Measurements from ENCODE around the gene GRIK4. TPM values are rescaled to one million over a fixed set of nuclear protein-coding genes. Genes with fewer than 3 reads are reported as not detected.

The GRIK4 gene
- total RNA-seq, 1 donor from 2014 or later, result not detected

GRCh38 chr11:120519474-120519873 is 7.9 kb downstream of the GRIK4 start:
- ATAC-seq, result no peak
- no peak for DNase-seq (ENCODE audit: missing footprints)
- intact Hi-C loops (cut with DNase I), result no loop called here

DNA sequence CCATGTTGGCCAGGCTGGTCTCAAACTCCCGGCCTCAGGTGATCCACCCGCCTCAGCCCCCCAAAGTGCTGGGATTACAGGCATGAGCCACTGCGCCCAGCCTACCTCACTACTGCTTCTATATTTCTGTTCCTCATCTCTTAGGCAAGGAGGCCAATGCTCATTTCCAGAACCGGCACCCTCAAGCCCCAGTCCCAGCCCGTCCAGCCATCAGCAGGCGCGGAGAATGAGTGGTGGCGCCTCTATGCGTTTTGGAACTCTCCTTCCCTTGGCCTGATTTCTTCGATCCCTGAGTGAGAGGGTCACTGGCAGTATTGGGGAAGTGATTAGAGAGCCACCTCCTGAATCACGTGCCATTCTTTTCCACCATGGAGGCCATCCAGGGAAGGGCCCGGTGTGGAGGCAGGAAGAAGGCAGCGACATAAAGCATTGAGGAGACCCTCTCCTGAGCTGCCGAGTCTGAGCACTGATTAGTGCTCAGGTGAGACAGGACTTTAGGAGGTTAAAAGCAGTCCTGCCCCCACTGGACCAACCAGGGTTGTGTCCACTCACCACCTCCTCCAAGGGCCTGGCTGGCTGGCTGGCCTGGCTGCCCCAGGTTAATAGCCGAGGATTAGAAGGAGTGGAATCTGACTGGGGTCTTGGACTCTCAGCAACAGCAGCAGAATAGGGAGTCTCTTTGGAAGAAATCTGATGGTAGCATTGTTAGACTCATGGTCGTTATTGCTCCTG is 8.7 kb downstream of the GRIK4 start:
- DNase-seq (ENCODE audit: missing footprints), result no peak
- no peak for ATAC-seq
- intact Hi-C loops (cut with DNase I), result no loop called here

GRCh38 chr11:120521176-120521575 is 9.6 kb downstream of the GRIK4 start:
- intact Hi-C loops (cut with DNase I), result no loop called here
- DNase-seq (ENCODE audit: missing footprints) (no peak), ATAC-seq (no peak)

DNA sequence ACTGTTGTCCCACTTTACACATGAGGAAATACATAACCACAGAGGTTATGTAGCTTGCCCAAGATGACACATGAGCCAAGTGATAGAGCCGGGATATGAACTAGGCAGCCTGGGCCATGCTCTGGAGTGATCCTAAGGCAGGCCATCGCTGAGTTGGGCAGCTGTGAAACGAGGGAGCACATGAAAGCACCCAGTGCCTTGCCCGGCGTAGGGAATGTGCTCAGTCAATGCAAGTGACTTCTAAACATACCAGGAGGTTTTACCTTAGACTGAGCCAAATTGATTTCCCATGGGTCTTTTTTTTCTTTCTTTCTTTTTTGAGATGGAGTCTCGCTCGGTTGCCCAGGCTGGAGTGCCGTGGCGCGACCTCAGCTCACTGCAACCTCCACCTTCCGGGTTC is 10.5 kb downstream of the GRIK4 start:
- ATAC-seq (no peak), DNase-seq (ENCODE audit: missing footprints) (no peak)
- intact Hi-C loops (cut with DNase I), result no loop called here

GRCh38 chr11:120522736-120523135 is 11.2 kb downstream of the GRIK4 start:
- intact Hi-C loops (cut with DNase I), result no loop called here
- ATAC-seq (no peak), DNase-seq (ENCODE audit: missing footprints) (no peak)

DNA sequence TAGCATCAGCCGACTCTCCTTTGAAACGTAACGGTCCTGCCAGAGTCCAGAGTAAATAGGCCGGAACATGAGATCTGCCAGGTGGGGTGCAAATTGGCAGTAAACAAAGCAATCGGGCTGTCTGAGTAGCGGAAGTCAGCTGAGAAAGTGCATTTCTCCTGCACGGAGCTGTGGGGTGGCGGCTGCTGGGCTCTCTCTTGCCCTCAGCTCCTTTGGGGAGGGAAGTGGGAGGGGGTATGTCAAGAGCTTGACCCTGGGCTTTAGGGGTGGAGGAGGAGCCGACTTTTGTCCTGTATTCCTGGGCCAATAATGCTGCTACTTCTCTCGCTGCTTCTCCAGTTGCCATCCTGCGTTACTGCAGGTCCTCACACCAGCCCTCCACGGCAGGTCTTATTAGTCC is 11.6 kb downstream of the GRIK4 start:
- intact Hi-C loops (cut with DNase I), result no loop called here
- ATAC-seq (no peak), DNase-seq (ENCODE audit: missing footprints) (no peak)

- DNase-seq (ENCODE audit: missing footprints) (no peak), ATAC-seq (no peak)
- intact Hi-C loops (cut with DNase I), result no loop called here
These were observed 13.1 kb downstream of the GRIK4 start for GRCh38 chr11:120524536-120525085.

DNA sequence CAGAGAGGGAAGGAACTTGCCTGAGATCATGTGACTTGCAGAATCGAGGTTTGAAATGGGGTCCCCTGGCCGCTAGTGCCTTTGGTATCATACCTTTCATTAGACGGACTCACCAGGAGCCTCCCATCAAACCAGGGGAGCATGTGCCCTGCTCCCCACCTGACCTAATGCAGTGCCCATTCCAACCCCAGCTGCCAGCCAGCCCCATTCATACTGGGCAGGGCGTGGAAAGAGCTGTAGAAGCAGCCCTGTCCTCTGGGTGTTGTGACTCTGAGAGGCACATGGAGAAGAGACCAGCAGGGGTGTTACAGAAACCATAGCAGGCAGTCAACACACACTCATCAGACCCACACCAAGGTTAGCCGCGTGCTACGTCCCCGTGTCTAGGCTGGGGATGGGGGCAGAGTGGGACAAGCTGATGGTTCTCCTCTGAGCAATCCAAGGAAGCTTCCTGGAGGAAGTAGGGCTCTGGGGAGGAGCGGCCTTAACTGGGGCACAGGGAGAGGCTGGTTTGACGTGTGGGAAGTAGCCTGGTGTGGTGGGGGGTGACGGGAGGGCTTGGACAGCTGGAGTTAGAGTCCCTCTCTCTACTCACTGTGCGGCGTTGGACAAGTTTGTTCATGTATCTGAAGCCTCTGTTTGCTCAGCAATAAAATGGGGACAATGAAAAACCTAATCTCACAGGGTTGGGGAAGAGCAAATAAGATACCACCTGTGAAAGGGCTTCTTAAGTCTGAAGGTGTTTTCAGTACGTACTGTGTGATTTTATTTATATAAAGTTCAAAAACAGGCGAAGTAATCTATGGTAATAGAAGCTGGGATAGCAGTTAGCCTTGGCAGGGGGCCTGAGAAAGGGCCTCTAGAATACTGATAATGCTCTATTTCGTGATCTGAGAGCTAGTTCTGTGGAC is 14.0 kb downstream of the GRIK4 start:
- intact Hi-C loops (cut with DNase I), result no loop called here
- ATAC-seq, result no peak
- DNase-seq (ENCODE audit: missing footprints), result peak; percentile 35

DNA sequence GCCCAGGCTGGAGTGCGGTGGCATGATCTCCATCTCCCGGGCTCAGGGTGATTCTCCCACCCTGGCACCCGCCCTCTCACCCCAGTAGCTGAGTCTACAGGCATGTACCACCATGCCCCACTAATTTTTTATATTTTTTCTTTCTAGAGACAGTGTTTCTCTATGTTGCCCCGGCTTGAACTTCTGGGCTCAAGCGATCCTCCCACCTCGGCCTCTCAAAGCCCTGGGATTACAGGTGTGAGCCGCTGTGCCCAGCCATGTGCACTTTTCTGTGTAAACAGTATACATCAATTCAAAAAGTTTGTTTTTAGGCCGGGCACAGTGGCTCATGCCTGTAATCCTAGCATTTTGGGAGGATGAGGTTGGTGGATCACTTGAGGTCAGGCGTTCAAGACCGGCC is 14.7 kb downstream of the GRIK4 start:
- intact Hi-C loops (cut with DNase I), result no loop called here
- DNase-seq (ENCODE audit: missing footprints) (peak; percentile 57), ATAC-seq (no peak)

GRCh38 chr11:120527111-120527761 is 15.7 kb downstream of the GRIK4 start:
- peak; percentile 41 for ATAC-seq
- peak; percentile 83 for DNase-seq (ENCODE audit: missing footprints)
- intact Hi-C loops (cut with DNase I), result no loop called here

DNA sequence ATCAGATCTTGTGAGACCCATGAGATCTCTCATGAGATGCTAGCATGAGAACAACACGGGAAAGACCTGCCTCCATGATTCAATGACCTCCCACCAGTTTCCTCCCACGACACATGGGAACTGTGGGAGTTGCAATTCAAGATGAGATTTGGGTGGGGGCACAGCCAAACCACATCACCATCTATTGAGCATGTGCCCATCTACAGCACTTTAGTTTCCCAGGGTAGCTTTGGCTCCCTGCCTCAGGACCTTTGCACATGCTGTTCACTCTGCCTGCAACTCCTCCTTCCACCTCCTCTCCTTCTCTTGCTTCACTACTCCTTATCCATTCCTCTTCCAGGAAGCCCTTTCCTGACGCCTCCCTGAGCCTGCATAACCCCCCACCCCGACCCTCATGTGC is 17.2 kb downstream of the GRIK4 start:
- no peak for ATAC-seq
- intact Hi-C loops (cut with DNase I), result no loop called here

DNA sequence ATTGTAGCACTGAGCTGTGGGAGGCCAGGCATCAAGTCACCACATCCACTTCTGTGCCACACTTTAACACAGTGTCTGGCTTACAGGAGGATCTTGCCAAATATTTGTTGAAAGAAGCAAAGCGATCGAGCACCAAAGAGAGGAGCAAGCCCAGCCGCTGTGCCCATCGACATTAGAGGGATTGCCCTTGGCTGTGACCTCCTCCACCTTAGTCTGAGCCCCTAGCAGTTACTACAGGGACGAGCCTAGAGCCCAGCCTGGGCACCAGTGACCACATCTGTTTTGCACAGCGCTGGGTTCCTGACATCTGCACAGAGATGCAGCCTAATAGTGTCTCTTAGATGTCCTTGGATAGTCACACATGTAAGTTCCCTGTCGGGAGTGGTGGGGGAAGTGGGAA is 17.7 kb downstream of the GRIK4 start:
- DNase-seq (ENCODE audit: missing footprints) (peak; percentile 14), ATAC-seq (no peak)
- intact Hi-C loops (cut with DNase I), result no loop called here

More for the DNA sequence above, 17.2 kb downstream of the GRIK4 start:
- DNase-seq (ENCODE audit: missing footprints), result no peak

DNA sequence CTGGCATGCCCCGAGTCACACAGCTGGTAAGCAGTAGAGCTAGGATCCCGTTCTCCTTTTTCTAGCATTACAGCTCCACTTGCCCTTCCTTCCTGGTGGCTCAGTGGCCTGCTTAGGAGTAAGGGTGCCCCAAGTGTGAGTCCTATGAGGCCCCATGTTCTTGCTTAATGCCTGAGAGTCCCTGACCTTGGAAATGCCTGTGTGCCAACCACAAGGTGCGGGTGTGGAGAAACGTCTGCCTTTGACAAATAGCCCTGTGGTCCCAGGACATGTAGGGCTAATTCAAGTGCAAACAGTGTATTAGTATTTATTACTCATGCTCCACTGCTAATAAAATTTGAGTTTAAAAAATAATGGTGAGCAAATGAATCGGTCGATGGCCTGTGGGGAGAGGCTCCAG is 18.4 kb downstream of the GRIK4 start:
- ATAC-seq (no peak), DNase-seq (ENCODE audit: missing footprints) (peak; percentile 9)
- intact Hi-C loops (cut with DNase I), result no loop called here

DNA sequence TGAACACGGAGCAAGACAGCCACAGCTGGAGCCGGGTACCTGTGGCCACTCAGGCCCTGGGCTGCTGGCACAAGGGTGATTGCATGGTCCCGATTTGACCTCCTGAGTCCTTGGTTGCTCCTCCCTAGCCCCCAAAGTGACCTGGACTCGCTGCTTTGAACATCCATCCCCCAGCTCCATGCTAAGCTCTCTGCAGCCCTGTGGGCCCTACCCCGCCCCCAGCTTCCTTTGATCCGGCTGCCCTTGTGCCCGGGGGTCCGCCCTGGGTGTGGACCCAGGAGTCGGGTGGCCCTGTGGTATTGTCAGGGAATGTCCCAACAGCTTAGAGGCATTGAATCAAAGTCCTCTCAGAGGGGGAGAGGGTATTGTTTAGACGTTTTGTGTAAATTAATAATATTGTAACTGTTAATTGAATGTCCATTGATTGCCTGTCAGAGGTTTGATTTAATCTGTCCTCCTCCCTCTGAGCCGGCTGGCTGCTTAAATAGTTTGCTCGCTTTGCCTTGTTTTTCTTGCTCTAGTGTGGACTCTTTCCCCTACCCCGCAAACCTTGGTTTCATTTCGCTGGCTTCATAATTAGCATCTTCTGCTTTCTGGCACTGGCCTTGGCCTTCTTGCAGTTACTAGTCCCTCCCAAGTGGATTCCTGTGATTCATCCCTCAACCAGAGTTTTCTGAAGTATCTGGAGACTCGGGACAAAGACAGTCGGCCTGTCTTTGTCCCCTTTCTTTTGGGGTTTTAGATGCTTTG is 20.7 kb downstream of the GRIK4 start:
- ATAC-seq (no peak), DNase-seq (ENCODE audit: missing footprints) (peak; percentile 31)

GRCh38 chr11:120532832-120533196 is 21.3 kb downstream of the GRIK4 start:
- ATAC-seq, result no peak
- intact Hi-C loops (cut with DNase I), result no loop called here
- peak; percentile 44 for DNase-seq (ENCODE audit: missing footprints)

More for the DNA sequence above, 20.7 kb downstream of the GRIK4 start:
- intact Hi-C loops (cut with DNase I), result no loop called here

DNA sequence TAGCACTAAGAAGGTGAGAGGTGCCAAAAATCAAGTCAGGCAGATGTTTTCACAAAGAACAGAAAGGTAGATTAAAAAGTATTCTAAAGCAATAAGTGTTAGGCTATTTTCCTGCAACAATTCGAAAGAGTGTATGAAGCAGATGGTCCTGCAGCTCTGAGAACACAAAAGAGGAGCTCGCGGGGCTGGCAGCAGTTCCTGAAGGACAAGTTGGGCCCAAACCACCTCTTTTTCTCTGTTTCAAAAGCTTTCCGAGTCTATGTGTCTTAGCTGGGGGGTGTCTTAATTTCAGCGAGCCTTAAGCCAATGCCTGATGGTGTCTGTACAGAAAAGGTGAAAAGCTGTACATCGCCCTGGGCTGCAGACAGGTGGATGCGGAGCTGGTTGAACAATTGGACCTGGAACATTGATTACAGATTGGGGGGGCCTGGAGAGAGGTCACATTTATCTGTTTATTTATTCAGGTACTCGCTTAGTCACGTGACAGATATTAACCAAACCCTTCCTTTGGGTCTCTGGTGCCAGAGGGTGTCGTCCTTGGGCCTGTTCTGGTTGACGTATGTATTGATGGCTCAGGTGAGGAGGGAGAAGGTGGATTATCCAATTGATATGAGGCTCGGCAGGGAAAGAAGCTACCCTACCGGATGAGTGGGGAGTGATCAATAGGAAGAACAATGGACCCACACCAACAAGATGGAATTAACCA is 24.7 kb downstream of the GRIK4 start:
- DNase-seq (ENCODE audit: missing footprints), result peak; percentile 4
- intact Hi-C loops (cut with DNase I), result no loop called here

DNA sequence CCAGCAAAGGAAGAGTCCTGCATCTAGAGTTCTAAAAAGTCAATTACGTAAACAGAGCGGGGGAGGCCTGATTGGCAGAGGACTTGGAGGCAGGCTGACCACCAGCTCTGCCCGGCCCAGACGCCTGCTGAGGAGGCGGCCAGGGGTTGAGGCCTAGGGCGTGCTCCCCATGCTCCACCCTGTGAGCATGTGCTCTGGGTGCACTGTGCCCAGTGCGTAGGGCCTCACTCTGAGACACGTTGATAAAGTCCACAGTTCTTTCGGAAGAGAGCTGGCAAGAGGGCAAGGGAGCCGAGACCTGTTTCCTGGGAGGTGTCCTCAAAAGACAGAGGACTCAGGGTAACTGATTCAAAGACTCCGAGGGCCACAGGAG is 25.2 kb downstream of the GRIK4 start:
- DNase-seq (ENCODE audit: missing footprints) (peak; percentile 23), ATAC-seq (no peak)
- intact Hi-C loops (cut with DNase I), result no loop called here

More for the DNA sequence above, 24.7 kb downstream of the GRIK4 start:
- no peak for ATAC-seq

GRCh38 chr11:120537996-120538395 is 26.4 kb downstream of the GRIK4 start:
- intact Hi-C loops (cut with DNase I), result no loop called here
- DNase-seq (ENCODE audit: missing footprints) (peak; percentile 44), ATAC-seq (no peak)
